Activated naive CD8-positive, alpha-beta T cell treated with anti-CD3 and anti-CD28 coated beads, Interleukin-2, amount 50 U/mL, for 24 hours (primary cell): ENCODE results near the gene TTC36.
"Not testable (repeated sequence)": the region's sequence is repeated elsewhere in the genome, so short reads cannot be mapped to it uniquely, and the experiment has no call there.

ENCODE experiments used
- ATAC-seq: fragments of 150-1000 bp; cut with Tn5 transposase; one replicate; pipeline ENCODE4 v1.10.0; 2021
- DNase-seq: peaks from one replicate; pipeline ENCODE4 v3.0.0; 2021
- H3K27ac Mint-ChIP-seq: one replicate; pipeline ENCODE4 v1.8.0; 2021; ENCODE audit warnings: mild to moderate bottlenecking, mixed read lengths
- H3K27me3 Mint-ChIP-seq: one replicate; pipeline ENCODE4 v1.8.0; 2021; ENCODE audit warnings: mixed read lengths
- H3K36me3 Mint-ChIP-seq: one replicate; pipeline ENCODE4 v1.8.0; 2021; ENCODE audit warnings: low read depth, mixed read lengths
- H3K4me1 Mint-ChIP-seq: one replicate; pipeline ENCODE4 v1.8.0; 2021; ENCODE audit warnings: mixed read lengths
- H3K4me3 Mint-ChIP-seq: one replicate; pipeline ENCODE4 v1.8.0; 2021; ENCODE audit warnings: mild to moderate bottlenecking, moderate library complexity, mixed read lengths
- H3K9me3 Mint-ChIP-seq: one replicate; pipeline ENCODE4 v1.8.0; 2021; ENCODE audit warnings: mixed read lengths

The TTC36 gene, protein sequence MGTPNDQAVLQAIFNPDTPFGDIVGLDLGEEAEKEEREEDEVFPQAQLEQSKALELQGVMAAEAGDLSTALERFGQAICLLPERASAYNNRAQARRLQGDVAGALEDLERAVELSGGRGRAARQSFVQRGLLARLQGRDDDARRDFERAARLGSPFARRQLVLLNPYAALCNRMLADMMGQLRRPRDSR

DNA sequence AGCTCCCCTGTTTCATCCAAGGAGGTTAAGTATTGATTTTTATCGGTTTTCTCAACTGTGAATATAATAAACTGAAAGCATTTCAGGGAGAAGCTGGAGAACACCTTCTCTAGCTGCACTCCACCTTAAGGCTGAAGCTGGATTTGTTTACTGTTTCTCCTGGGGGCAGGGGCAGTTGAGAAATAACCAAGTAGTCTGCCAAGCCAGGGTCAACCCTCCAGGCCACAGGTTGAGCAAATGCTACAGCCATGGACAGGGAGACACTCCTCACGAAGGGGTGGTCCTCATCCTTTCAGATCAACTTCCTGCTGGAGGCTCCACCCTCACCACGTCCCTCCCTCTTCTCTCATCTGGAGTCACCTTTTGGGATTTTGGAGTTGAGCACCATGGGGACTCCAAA lies at the start of gene TTC36:
Gene TTC36, plus strand, starts transcription at position 366 of the 400 bp plus-strand sequence. Its CDS starts 21 bp downstream, at position 387.
- Mint-ChIP-seq H3K27me3 (no peaks in the 10 kb centered on the region), H3K27ac (no peak within 1 kb of the TSS), H3K4me1 (peaks cover 20% of the 10 kb centered on the region), H3K4me3 (no peak within 1 kb of the TSS), H3K9me3 (no peaks in the 10 kb centered on the region), H3K36me3 (peaks cover 9% of the 10 kb centered on the region)
- DNase-seq (no peak), ATAC-seq (no peak)

DNA sequence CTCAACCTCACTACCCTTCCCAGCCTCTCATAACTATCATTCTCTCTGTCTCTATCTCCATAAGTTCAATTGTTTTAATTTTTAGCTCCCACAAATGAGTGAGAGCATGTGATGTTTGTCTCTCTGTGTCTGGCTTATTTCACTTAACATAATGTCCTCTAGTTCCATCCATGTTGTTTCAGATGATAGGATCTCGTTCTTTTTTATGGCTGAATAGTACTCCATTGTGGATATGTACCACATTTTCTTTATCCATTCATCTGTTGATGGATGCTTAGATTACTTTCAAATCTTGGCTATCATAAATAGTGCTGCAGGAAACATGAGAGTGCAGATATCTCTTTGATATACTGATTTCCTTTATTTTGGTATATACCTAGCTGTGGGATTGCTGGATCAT lies 46.0 kb upstream of the TTC36 start:
- not testable (repeated sequence) for H3K27me3 Mint-ChIP-seq, H3K9me3 Mint-ChIP-seq, ATAC-seq, DNase-seq, H3K4me1 Mint-ChIP-seq, H3K4me3 Mint-ChIP-seq
- Mint-ChIP-seq H3K36me3 (peaks cover 56% of the 10 kb centered on the region), H3K27ac (peak overlapping the region; percentile 11)

DNA sequence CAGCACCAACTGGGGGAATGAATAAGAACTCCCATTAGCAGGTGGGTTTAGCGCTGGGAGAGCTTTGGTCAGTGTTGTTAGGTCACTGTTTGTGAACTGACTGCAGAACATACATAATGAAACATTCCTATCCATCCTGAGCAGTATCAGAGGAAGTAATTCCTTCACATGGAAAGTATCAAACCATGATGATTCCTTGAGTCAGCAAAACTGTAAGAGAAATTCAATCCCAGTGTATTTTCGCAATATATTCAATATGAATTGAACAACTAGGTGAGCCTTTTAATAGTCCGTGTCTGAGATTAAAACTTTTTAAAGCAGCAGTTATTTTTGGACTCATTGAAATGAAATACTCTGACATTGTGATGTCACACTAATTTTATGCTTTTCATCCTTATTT lies 42.9 kb upstream of the TTC36 start:
- ATAC-seq: no peak

DNA sequence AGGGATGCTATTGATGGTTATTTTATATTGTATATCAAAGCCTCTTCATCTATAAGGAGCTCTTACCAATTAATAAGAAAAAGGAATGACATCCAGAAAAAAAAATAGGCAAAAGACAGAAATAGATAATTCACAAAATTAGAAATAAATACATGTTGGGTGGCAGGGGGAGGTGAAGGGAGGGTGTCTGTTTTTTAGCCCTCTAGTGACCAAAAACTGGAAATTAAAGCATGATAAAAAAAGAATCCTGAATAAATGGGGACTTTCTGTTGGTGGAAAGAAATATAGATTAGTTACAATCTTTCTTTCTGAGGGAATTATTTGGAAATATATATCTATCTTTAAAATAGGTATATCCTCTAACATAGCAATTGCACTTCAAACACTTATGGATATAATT lies 42.0 kb upstream of the TTC36 start:
- peaks cover 44% of the 10 kb centered on the region for H3K36me3 Mint-ChIP-seq
- no peaks in the 10 kb centered on the region for H3K27me3 Mint-ChIP-seq

More for the DNA sequence above, 42.9 kb upstream of the TTC36 start:
- Mint-ChIP-seq H3K4me3 (no peak overlapping the region), H3K27ac (no peak overlapping the region), H3K4me1 (peaks cover 2% of the 10 kb centered on the region), H3K27me3 (no peaks in the 10 kb centered on the region), H3K36me3 (peaks cover 45% of the 10 kb centered on the region), H3K9me3 (no peaks in the 10 kb centered on the region)
- DNase-seq: no peak

DNA sequence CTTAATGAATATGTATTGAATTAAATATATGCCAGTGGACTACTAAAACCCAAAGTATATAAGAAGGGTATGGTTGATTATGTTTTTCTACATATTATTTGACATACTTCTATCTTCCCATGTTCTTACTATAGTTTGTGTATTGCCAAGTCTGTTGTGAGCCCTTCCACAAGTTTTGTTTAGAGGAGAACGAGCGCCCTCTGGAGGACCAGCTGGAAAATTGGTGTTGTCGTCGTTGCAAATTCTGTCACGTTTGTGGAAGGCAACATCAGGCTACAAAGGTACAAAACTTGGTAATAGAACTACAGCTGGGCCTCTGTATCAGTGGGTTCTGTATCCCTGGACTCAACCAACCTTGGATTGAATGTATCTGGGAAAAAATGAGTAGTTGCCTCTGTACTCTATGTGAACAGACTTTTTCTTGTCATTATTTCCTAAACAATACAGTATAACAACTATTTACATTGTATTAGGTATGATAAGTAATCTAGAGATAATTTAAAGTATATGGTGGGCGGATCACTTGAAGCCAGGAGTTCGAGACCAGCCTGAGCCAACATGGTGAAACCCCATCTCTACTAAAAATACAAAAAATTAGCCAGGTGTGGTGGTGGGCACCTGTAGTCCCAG lies 38.7 kb upstream of the TTC36 start:
- peak; percentile 80 for DNase-seq
- H3K9me3 Mint-ChIP-seq: no peaks in the 10 kb centered on the region
- ATAC-seq: peak; percentile 68
- peaks cover 41% of the 10 kb centered on the region for H3K36me3 Mint-ChIP-seq
- H3K27me3 Mint-ChIP-seq: no peaks in the 10 kb centered on the region
- peaks cover 11% of the 10 kb centered on the region for H3K4me1 Mint-ChIP-seq
- peak overlapping the region; percentile 62 for H3K27ac Mint-ChIP-seq
- no peak overlapping the region for H3K4me3 Mint-ChIP-seq

More for the DNA sequence above, 42.0 kb upstream of the TTC36 start:
- peak overlapping the region; percentile 39 for H3K27ac Mint-ChIP-seq
- no peak for DNase-seq
- no peak for ATAC-seq
- H3K9me3 Mint-ChIP-seq: no peaks in the 10 kb centered on the region
- peaks cover 2% of the 10 kb centered on the region for H3K4me1 Mint-ChIP-seq
- H3K4me3 Mint-ChIP-seq: no peak overlapping the region

DNA sequence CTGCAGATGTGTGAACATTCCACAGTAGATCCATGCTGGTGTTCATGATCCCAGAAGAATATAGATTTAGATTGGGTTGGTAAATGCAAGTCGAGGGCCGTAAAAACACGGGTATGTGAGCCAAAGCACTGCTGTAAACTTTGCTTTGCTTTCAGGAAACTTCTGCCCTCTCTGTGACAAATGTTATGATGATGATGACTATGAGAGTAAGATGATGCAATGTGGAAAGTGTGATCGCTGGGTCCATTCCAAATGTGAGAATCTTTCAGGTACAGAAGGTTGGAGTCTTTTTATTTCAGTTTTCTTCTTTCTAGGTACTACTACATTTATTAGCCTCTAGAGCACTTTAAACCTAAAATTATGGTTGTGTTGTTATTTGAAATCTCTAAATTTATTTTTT lies 36.2 kb upstream of the TTC36 start:
- H3K4me1 Mint-ChIP-seq: peaks cover 11% of the 10 kb centered on the region
- peak overlapping the region; percentile 87 for H3K27ac Mint-ChIP-seq
- no peak for DNase-seq
- H3K27me3 Mint-ChIP-seq: no peaks in the 10 kb centered on the region
- peak; percentile 65 for ATAC-seq
- peak overlapping the region; percentile 2 for H3K4me3 Mint-ChIP-seq
- no peaks in the 10 kb centered on the region for H3K9me3 Mint-ChIP-seq
- H3K36me3 Mint-ChIP-seq: peaks cover 46% of the 10 kb centered on the region

DNA sequence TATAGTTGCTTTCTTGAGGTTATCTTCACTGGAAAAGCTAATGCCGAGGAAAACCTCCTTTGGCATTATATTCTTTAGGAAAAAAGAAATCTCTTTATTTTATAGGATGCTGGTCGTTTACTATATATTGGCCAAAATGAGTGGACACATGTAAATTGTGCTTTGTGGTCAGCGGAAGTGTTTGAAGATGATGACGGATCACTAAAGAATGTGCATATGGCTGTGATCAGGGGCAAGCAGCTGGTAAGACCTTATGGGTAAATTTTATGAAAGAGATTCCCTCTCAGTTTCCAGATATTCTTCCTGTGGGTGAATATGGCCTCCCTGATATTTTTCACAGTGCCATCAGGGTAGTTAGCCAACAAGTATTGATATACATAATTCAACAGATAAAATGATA lies 29.4 kb upstream of the TTC36 start:
- no peak overlapping the region for H3K4me3 Mint-ChIP-seq
- no peaks in the 10 kb centered on the region for H3K9me3 Mint-ChIP-seq
- H3K27ac Mint-ChIP-seq: no peak overlapping the region
- DNase-seq (no peak), ATAC-seq (no peak)
- H3K36me3 Mint-ChIP-seq: peaks cover 55% of the 10 kb centered on the region
- H3K27me3 Mint-ChIP-seq: no peaks in the 10 kb centered on the region
- H3K4me1 Mint-ChIP-seq: no peaks in the 10 kb centered on the region

DNA sequence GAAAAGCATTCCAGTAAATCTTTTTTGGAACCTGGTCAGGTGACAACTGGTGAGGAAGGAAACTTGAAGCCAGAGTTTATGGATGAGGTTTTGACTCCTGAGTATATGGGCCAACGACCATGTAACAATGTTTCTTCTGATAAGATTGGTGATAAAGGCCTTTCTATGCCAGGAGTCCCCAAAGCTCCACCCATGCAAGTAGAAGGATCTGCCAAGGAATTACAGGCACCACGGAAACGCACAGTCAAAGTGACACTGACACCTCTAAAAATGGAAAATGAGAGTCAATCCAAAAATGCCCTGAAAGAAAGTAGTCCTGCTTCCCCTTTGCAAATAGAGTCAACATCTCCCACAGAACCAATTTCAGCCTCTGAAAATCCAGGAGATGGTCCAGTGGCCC lies 24.1 kb upstream of the TTC36 start:
- peak overlapping the region; percentile 63 for H3K27ac Mint-ChIP-seq
- H3K27me3 Mint-ChIP-seq: no peaks in the 10 kb centered on the region
- no peaks in the 10 kb centered on the region for H3K4me1 Mint-ChIP-seq
- no peak overlapping the region for H3K4me3 Mint-ChIP-seq
- DNase-seq (no peak), ATAC-seq (no peak)
- H3K9me3 Mint-ChIP-seq: no peaks in the 10 kb centered on the region
- peaks cover 65% of the 10 kb centered on the region for H3K36me3 Mint-ChIP-seq

DNA sequence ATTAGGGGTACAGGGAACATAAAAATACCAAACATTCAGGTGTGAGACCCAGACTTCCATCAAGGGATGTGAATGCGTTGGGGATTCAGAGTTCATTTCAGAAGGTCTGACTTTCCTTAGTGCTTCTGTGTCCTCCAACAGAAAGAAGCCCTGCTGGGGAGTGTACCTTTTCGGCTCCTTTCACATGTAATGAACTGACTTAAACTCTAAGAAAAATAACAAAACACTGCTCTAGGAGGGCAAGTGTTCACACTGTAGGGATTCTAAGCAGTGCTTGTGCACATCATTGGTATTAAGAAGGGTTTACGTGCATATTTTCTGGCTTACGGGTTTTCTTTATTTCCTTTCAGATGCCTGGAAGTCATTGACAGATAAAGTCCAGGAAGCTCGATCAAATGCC lies 15.7 kb upstream of the TTC36 start:
- Mint-ChIP-seq H3K9me3 (no peaks in the 10 kb centered on the region), H3K4me1 (peaks cover 5% of the 10 kb centered on the region), H3K27me3 (no peaks in the 10 kb centered on the region), H3K36me3 (peaks cover 41% of the 10 kb centered on the region), H3K4me3 (no peak overlapping the region), H3K27ac (no peak overlapping the region)
- DNase-seq (no peak), ATAC-seq (no peak)

DNA sequence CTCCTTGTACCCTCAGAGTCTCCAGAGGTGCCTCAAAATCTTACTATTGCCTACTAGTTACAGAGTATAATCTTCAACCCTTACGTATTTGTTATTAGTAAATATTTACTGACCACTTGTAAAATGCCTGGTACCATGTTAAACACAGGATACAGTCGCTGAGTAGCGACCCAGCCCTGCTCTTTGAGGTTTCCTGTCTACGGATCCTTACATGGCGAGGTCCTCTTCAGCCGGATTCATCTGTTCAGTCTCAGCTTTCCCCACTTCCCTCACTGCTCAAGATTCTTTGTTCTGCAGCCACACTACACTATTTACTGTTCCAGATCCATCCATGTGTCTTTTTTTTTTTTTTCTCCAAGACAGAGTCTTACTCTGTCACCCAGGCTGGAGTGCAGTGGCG lies 13.2 kb upstream of the TTC36 start:
- ATAC-seq (no peak), DNase-seq (no peak)
- Mint-ChIP-seq H3K36me3 (peaks cover 33% of the 10 kb centered on the region), H3K27me3 (no peaks in the 10 kb centered on the region), H3K4me3 (no peak overlapping the region), H3K9me3 (no peaks in the 10 kb centered on the region), H3K4me1 (peaks cover 5% of the 10 kb centered on the region), H3K27ac (peak overlapping the region; percentile 8)

DNA sequence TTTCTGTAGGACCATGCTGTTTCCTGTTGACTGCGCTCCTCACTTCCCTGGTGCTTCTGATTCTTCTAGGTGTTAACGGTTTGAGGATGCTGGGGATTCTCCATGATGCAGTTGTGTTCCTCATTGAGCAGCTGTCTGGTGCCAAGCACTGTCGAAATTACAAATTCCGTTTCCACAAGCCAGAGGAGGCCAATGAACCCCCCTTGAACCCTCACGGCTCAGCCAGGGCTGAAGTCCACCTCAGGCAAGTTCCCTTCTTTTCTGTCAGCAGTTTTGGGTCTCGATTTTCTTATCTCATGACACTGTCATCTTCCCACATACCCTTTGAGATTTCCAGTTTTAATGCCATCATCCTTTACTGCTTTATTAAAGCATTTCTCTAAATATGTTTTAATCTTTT lies 7.7 kb upstream of the TTC36 start:
- H3K27me3 Mint-ChIP-seq: no peaks in the 10 kb centered on the region
- no peak overlapping the region for H3K4me3 Mint-ChIP-seq
- H3K27ac Mint-ChIP-seq: peak overlapping the region; percentile 50
- no peaks in the 10 kb centered on the region for H3K9me3 Mint-ChIP-seq
- DNase-seq (no peak), ATAC-seq (no peak)
- H3K4me1 Mint-ChIP-seq: no peaks in the 10 kb centered on the region
- peaks cover 27% of the 10 kb centered on the region for H3K36me3 Mint-ChIP-seq

DNA sequence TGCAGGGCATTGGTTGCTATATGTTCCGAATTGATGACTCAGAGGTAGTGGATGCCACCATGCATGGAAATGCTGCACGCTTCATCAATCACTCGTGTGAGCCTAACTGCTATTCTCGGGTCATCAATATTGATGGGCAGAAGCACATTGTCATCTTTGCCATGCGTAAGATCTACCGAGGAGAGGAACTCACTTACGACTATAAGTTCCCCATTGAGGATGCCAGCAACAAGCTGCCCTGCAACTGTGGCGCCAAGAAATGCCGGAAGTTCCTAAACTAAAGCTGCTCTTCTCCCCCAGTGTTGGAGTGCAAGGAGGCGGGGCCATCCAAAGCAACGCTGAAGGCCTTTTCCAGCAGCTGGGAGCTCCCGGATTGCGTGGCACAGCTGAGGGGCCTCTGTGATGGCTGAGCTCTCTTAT lies 5.4 kb upstream of the TTC36 start:
- Mint-ChIP-seq H3K4me3 (no peak overlapping the region), H3K27ac (no peak overlapping the region), H3K9me3 (no peaks in the 10 kb centered on the region), H3K4me1 (no peaks in the 10 kb centered on the region), H3K36me3 (peaks cover 20% of the 10 kb centered on the region), H3K27me3 (no peaks in the 10 kb centered on the region)
- DNase-seq (no peak), ATAC-seq (no peak)

DNA sequence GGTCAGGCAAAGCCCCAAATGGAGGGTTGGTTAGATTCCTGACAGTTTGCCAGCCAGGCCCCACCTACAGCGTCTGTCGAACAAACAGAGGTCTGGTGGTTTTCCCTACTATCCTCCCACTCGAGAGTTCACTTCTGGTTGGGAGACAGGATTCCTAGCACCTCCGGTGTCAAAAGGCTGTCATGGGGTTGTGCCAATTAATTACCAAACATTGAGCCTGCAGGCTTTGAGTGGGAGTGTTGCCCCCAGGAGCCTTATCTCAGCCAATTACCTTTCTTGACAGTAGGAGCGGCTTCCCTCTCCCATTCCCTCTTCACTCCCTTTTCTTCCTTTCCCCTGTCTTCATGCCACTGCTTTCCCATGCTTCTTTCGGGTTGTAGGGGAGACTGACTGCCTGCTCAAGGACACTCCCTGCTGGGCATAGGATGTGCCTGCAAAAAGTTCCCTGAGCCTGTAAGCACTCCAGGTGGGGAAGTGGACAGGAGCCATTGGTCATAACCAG lies 4.7 kb upstream of the TTC36 start:
- peaks cover 20% of the 10 kb centered on the region for H3K36me3 Mint-ChIP-seq
- no peak for DNase-seq
- H3K9me3 Mint-ChIP-seq: no peaks in the 10 kb centered on the region
- H3K4me1 Mint-ChIP-seq: no peaks in the 10 kb centered on the region
- H3K4me3 Mint-ChIP-seq: no peak overlapping the region
- no peak for ATAC-seq
- no peaks in the 10 kb centered on the region for H3K27me3 Mint-ChIP-seq
- H3K27ac Mint-ChIP-seq: no peak overlapping the region

DNA sequence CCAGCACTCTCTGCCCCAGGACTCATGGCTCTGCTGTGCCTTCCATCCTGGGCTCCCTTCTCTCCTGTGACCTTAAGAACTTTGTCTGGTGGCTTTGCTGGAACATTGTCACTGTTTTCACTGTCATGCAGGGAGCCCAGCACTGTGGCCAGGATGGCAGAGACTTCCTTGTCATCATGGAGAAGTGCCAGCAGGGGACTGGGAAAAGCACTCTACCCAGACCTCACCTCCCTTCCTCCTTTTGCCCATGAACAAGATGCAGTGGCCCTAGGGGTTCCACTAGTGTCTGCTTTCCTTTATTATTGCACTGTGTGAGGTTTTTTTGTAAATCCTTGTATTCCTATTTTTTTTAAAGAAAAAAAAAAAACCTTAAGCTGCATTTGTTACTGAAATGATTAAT lies 2.9 kb upstream of the TTC36 start:
- H3K4me3 Mint-ChIP-seq: no peak overlapping the region
- no peak overlapping the region for H3K27ac Mint-ChIP-seq
- ATAC-seq (no peak), DNase-seq (no peak)
- no peaks in the 10 kb centered on the region for H3K9me3 Mint-ChIP-seq
- no peaks in the 10 kb centered on the region for H3K27me3 Mint-ChIP-seq
- H3K36me3 Mint-ChIP-seq: peaks cover 22% of the 10 kb centered on the region
- peaks cover 4% of the 10 kb centered on the region for H3K4me1 Mint-ChIP-seq

DNA sequence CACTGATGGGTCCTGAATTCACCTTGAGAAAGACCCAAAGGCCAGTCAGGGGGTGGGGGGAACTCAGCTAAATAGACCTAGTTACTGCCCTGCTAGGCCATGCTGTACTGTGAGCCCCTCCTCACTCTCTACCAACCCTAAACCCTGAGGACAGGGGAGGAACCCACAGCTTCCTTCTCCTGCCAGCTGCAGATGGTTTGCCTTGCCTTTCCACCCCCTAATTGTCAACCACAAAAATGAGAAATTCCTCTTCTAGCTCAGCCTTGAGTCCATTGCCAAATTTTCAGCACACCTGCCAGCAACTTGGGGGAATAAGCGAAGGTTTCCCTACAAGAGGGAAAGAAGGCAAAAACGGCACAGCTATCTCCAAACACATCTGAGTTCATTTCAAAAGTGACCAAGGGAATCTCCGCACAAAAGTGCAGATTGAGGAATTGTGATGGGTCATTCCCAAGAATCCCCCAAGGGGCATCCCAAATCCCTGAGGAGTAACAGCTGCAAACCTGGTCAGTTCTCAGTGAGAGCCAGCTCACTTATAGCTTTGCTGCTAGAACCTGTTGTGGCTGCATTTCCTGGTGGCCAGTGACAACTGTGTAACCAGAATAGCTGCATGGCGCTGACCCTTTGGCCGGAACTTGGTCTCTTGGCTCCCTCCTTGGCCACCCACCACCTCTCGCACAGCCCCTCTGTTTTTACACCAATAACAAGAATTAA lies 2.4 kb upstream of the TTC36 start:
- ATAC-seq (no peak), DNase-seq (no peak)
- Mint-ChIP-seq H3K4me1 (peaks cover 8% of the 10 kb centered on the region), H3K27me3 (no peaks in the 10 kb centered on the region), H3K36me3 (peaks cover 17% of the 10 kb centered on the region), H3K4me3 (no peak overlapping the region), H3K9me3 (no peaks in the 10 kb centered on the region), H3K27ac (no peak overlapping the region)
